NCI-H2227 (cell line): ENCODE results near the gene CREB5.
A peak's percentile ranks its signal among the peaks of the same experiment; 100 is the strongest.
"Not testable (repeated sequence)": the region's sequence is repeated elsewhere in the genome, so short reads cannot be mapped to it uniquely, and the experiment has no call there.

Experiments
- DNase-seq: peaks from one replicate; lab custom pipeline; 2025; ENCODE audit not compliant: unreplicated experiment; lab: John Stamatoyannopoulos, UW

Gene CREB5

DNA sequence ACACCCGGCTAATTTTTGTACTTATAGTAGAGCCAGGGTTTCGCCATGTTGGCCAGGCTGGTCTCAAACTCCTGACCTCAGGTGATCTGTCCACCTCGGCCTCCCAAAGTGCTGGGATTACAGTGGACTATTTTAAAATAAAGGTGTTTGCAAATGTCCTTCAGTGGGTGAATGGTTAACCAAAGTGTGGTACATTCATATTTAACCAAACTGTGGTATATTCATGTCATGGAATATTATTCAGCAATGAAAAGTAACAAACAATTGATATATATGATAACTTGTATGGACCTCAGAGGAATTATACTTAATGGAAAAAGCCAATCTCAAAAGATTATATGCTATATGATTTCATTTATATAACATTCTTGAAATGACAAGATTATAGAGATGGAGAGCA is 190.0 kb downstream of the CREB5 start:
- no peak for DNase-seq

DNA sequence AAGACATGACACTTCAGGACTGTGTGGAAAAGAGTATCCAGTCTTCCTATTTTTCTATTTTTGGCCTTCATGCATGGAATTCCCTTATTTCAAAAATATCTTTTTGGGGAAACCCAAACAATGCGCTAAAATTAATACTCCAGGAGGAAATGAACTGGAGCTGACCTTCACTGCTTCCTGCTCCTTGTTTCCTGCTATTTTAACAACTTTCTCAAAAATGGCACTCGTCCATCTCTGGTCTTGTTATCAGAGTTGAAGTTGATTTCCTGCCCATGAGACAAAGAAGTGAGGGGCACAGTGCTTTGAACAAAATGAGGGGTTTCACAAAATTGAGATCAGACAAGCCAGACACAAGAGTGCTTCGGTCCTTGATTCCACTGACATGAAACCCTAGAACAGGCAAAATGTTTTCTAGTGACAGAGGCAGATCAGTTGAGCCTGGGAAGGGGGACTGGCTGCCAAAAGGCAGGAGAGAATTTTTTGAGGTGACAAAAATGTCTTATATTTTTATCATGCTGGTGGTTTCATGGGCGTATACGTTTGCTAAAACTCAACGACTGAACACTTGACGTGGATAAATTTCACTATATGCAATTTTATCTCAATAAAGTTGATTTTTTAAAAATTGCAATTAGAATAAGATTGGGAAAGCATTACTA is 193.2 kb downstream of the CREB5 start:
- DNase-seq, result no peak

DNA sequence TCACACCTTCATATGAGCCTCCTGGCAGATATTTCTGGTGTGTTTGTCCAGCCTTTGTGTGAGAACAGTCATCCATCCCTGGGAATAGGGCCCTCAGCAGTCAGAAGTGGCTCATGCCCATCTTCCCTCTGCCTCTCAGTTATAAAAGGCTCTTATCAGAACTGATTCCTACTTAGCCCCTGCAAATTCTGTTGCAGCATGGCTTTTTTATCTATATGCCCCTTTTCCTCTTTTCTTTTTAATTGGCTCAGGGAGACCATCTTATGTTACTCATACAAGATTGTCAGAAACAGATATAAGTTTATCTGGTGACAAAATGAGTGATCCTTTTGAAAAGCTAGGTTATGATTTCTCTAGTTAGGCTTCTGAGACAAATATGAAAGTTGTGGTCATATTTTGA is 194.1 kb downstream of the CREB5 start:
- DNase-seq, result no peak

DNA sequence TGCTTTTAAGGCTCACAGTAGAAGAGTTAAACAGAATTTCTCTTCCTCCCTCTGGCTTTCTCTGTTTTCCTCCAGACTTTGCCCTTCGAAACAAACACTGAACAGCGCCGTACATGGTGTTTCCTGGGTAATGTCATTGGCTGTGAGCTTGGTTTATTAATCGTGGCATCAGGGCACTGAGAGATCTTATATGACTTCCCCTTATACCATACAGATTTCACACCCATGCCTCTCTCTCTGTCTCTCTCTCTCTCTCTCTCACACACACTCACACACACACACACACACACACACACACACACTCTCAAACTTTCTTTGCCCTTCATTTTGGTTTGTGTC is 195.5 kb downstream of the CREB5 start:
- no peak for DNase-seq

DNA sequence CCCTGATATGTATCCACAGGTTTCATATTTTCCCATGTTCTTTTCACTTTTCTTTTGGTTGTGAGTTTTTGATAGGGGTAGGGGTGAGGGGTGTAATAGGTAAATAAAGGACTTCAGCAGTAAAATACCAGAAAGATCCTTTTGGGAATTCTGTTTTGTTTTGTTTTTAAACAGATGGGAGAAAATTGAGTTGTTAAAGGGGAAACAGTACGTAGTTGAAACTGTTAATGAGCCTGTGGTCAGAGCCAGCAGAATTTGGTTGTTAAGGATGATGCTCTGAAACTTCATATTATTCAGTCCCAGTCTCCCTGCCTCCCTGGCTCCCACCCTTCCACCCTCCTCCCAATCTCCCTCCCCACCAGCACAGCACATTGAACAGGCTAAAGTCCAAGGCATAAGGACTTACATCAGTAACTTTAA is 195.9 kb downstream of the CREB5 start:
- DNase-seq, result no peak

DNA sequence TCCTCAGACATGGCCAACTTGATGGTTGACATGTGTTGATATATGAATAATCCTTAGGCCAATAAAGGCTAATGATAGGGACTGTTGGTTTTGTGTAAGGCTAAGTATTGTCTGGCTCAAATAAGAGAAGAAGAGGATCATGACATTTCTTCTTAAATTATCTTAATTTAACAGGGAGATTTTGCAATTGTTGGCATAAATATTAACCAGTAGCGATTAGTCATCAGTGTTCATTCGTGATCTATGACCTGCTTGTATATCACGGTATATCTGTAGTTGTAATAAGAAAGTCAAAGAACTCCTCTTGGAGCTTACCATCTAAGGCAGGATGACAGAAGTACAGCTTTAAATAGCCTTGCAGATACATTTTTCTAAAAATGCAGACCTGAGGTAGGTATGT is 196.4 kb downstream of the CREB5 start:
- DNase-seq, result no peak

DNA sequence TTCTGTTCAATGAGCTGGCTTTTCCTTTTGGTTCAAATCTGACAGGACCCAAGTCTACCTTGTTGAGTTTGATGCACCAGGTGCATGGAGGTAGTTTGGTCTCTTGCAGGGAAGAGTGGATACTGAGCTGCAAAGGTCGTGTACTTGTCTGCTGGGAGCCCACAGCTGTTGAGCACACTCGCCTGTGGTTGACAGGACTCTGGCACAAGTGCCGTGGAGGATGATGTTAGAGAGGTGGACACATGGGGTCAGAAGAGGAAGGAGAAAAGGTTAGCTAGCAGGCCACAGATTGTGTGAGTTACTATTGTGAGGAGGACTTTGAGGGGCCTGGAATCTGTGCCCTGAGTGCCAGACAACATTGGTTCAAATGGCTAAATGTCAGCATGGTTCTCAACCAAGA is 197.3 kb downstream of the CREB5 start:
- no peak for DNase-seq

DNA sequence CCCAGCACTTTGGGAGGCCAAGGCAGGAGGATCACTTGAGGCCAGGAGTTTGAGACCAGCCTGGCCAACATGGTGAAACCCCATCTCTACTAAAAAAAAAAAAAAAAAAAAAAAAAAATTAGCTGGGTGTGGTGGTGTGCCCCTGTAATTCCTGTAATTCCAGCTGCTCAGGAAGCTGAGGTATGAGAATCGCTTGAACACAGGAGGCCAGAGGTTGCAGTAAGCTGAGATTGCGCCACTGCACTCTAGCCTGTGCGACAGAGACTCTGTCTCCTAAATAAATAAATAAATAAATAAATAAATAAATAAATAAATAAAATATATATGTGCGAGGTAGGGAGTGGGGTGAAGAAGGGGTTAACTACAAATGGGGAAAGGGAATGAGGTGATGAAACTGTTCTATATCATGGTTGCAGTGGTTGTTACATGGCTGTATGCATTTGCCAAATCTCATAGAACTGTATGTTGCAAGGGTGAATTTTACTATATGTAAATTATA is 199.1 kb downstream of the CREB5 start:
- DNase-seq, result not testable (repeated sequence)

DNA sequence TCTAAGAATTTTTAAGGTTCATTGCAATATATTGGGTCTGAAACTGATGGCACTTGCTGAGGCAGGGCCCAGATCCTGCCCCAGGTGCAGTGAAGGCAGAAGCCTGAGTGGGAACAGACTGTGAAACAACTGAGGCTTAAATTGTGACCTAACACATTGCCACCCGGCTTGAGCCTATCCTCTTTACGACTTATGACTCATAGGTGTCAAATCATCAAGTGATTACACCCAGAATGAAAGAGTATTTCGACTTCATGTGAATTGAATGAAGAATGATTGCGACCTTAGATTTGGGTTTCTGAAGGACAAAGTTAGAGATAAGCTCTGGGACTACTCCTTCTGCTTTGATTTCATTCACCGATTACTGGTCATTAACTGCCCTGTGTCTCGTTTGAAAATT is 200.9 kb downstream of the CREB5 start:
- DNase-seq, result no peak

DNA sequence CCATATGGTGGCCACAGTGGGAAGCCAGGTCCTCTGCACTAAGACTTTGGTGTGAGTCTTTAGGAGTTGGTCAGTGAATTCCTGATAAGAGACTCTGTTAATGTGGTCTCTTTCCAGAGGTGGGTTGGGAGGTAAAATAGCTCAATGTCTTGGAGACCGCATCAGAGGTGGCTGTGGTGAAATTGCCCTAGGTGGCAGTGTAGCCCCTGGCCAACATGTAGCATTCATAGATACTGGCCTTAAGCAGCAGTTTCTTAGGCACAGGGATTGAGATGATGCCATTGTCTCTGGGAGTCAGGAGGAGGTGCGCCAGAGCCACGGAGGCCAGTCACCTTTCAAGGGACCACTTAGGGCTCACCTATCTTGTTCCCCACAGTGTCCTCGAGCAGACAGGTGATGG is 202.8 kb downstream of the CREB5 start:
- no peak for DNase-seq

DNA sequence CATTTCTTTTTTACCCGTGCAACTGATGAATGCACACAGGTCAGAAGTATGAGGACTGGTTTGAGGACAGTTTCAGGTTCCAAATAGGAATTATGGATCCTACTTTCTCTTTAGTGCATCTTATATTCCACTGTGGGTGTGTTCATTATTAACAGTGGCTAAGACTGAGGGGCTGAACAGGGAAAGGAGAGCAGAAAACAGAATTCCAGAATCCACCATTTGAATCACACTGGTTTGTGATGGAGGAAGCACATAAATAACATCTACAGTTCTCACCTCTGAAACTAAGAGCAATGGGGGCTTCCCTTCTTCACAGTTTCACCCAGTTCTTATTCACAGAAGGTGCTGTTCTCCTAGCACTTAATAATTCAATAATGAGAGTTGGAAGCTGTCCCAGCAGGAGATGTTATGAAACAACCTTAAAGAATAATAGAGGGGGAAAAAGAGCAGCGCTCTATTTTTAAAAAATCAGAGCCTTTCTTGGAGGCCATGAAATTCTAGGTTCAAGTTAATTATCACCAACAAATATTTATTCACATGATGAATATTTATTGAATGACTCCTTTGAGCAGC is 205.1 kb downstream of the CREB5 start:
- no peak for DNase-seq

DNA sequence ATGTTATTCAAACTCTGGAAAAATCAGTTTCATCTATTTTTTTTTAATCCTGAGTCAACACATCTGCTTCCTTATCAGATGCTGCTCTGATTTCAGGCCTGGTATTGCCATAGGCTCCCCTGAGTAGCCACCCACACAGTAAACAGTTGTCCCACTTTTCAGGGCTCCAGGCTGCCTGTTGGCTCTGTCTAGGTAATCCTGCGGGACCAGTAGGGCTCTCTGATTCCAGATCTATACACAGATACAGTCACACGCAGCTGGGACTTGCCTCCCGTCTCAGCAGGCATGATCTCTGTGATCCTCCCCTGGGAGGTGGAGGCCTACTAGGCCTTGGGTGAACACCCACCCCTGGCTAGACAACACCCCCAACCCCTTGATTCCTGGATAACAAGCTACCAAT is 206.1 kb downstream of the CREB5 start:
- no peak for DNase-seq

DNA sequence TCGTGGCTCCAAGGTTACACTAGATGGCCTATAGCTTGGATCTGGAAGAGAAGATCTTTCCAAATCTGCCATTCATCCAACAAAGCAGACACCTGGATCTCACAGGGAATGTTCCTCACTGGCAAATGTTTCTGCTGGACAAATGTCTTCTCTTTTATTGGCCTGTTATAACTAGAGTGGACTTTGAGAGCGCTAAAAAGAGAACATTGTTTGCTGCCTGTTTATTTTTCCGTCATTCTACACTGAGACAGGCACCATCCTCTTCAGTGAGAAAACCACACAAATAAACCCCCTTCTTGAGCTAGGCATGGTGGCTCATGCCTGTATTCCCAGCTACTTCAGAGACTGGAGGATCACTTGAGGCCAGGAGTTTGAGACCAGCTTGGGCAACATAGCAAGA is 206.9 kb downstream of the CREB5 start:
- DNase-seq, result no peak

DNA sequence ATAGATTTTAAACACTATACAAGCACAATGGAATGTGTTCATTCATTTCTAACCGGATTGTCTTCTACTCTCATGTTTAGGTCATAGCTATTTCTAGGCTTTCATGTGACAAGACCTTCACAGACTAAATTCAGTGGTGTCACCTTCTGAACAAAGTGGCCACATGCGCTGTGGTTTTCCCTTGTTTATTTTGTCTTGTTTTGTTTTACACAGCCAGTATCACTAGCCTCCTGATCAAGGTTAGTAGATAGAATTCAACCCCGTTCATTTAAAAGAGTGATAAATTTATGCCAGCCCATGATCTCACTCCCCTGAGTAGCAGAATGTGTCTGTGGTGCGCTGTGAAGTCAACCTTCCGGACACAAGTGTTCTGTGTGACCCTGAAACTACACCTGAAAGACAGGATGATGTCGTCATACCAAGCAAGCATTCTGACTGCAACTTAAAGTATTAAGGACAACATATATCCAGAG is 209.1 kb downstream of the CREB5 start:
- no peak for DNase-seq

DNA sequence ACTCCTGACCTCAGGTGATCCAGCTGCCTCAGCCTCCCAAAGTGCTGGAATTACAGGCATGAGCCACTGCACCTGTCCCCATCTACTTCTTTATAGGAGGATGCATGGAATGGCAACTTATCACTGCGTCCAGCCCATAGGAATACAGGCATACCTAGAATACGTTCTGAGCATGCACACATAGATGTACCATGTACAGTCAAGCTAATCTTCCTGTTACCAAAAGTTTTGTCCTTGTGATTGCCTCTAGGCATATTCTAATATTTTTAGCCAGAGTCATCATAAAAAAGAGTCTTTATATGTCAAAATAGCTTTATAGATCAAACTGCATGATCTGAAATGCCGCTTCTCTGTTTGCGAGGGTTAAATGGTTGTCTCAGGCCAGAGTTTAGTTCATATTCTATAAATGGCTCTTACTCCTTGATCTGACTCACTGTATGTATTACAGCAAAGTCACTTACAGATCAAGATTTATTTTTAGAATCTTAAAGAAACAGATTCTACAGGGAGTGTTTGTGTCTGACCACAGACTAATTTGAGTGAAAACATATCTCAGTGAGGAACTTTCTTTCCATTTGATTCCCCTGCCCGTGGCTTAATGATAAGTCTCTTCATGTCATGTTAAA is 210.9 kb downstream of the CREB5 start:
- DNase-seq, result no peak

DNA sequence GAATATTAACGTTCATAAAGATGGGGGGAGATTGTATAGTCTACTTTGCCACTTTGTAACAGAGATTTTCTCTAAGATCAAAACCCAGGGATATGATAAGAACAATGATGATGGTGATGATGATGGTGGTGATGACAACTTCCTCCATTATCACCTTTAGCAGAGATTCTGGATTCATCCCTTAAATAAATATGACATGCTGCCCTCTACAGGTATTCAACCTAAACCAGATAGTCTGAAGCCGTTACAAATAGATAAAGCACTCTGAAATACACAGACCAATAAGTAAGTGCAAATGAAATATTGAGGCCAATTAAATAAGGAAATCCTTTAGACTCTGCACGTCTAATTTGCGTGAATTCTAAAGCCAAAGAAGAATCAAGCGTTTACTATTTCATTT is 211.5 kb downstream of the CREB5 start:
- no peak for DNase-seq

DNA sequence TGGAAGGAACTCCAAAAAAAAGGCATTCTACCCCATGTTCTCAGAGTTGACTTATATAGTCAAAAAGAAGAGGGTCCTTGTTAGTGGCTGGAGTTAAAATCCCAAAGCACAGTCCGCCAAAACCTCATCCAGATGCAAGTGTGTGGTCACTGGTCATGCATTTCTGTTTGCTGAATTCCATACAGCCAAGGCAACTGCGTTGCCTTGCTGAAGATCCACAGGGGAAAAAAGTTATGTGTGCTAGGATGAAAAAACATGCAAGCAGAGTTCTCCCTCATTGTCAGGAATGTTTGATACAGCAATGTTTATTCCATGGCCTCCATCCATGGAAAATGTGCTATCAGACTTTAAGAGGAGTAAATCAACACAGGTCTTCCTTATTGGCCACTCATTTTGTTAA is 213.1 kb downstream of the CREB5 start:
- no peak for DNase-seq

DNA sequence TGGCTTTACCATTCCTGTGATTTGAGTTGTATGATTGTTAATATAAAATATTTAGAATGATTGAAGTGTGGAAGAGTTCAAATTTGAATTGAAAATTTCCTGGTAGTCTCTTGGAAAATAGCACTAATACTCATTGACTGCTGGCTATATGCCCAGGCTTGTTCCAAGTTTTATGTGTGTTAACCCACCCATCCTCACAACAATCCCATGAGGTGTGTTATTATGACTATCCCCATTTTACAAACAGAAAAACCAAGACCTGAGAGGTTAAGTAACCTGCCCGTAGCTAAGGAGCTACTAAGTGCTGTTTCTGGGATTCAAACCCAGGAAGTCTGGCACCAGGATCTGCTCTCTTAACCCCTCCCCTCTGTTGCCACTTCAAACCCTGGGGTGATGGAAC is 213.9 kb downstream of the CREB5 start:
- no peak for DNase-seq

DNA sequence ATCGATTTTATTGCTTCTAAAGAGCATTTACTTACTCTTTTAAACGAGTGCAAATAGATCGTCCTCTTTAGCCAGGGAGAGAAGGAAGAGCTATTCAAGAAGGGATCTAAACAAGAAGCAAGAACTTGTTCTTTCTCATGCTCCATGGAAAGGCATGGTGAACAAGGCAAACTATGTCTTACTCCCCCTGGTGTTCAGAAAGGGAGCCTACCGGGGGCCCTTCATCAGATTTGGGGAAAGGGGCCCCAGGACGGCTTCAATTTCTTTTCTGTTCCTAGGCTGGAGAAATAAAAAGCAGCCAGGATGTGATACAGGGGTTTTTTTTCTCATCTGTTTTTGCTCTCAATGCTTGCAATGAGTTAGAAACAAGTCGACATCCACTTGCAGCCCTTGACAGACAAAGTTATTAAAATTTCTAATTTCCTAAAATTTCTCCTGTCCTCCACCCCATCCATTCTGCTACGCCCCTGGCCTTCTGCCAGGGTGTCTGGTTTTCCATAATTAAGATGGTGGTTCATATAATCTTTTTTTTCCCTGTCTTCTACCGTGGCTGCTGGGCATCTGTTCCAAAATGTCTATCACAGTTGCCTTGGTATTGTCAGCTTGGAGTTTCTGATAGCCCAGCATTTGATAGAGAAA is 214.4 kb downstream of the CREB5 start:
- peak; percentile 28 for DNase-seq

DNA sequence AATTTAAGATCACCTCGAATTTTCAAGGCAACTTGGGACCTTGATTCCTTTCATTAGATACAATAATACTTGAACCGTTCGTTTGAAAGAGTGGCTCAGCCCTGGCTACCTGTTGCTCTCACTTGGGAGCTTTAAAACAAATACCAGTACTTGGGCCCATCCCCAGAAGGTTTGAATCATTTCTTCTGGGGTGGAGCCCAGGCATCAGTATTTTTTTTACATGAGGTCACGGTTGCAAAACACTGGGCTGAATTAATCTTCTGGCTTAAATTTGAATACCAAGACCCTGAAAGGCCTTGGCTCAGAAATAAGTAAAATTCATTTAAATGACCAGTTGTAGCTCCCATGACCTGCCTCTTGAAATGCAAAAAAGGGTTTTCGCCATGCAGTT is 214.9 kb downstream of the CREB5 start:
- no peak for DNase-seq

DNA sequence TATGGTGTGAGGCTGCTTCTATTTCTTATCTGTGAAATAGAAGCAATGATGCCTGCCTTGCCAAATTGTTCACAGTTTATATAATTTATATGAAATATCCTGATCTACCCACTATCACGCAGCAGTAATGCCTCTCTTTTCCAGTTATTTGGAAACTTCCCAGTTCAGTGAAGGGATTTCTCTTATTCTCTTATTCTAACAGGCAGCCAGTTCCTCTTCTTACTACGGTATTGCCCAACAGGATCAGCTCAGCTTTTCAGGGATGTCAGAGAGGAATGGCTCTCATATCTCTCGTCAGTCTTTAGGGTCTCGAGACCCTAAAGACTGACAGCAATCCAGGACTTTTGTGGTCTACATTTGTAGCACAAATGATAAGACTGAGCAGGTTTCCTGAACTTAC is 215.6 kb downstream of the CREB5 start:
- no peak for DNase-seq

DNA sequence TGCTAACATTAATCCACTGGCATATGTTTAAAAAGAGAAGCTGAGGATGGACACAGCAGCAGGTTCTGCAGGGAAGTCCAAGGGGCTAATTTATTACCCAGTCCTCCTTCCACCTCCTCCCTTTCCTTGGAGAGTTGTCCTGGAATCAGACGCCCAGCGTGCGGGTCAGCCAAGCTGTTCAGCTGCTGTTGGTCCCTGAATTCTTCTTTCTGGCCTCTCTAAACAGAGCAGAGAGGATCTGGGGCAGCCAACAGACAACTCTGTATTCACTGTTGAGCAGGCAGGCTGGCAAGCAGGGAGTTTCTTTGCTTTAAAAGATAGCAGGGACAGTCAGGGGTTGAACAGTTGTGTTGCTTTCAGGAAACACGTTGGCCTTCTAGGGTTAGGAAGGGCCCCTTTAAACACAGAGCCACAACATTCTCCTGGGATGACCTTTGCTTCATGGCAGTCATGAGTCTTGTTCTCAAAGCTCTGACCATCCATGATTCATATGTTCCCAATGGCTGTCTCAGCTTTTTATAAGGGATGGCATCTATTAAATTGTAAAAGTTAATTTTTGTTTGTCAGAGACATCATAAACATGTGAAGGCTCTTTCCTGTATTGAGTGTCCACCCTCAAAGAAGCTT is 217.0 kb downstream of the CREB5 start:
- DNase-seq, result no peak
